K562 (cell line): ENCODE data around the gene RRAS. TPM values are rescaled to one million over a fixed set of nuclear protein-coding genes. Genes with fewer than 3 reads are reported as not detected.

Experiments used
- CHAMP1 ChIP-seq: fragments of 450-650 bp; IDR thresholded peaks from 2 replicates; pipeline ENCODE4 v1.6.1; 2016; ENCODE audit warnings: mild to moderate bottlenecking
- CXXC5 ChIP-seq: fragments of 250-450 bp; sonication (Bioruptor Pico); IDR thresholded peaks from 2 replicates; pipeline ENCODE4 v1.8.0; 2022; ENCODE audit warnings: inconsistent platforms, mild to moderate bottlenecking, moderate library complexity
- NONO ChIP-seq, 2 experiments: fragments of 200-400 bp in 1 of 2; fragments of 450-650 bp in 1 of 2; formaldehyde crosslinking in 1 of 2; IDR thresholded peaks; 2 replicates each; pipeline ENCODE4 v1.6.1; 2017; ENCODE audit warnings: low read depth in 2 of 2, mild to moderate bottlenecking in 2 of 2, moderate library complexity in 2 of 2, low read length in 1 of 2
- RB1 ChIP-seq: fragments of 450-650 bp; IDR thresholded peaks from 2 replicates; pipeline ENCODE4 v1.6.1; 2017; ENCODE audit warnings: low read depth, mild to moderate bottlenecking
- RFX5 ChIP-seq: IDR thresholded peaks from 2 replicates; pipeline ENCODE4 v1.6.1; 2011; ENCODE audit warnings: low read depth, mild to moderate bottlenecking, improper control_type of control experiment, low read length
- STAG1 ChIP-seq: sonication (generic); formaldehyde crosslinking; IDR thresholded peaks from 2 replicates; pipeline ENCODE4 v1.5.0; 2020; ENCODE audit warnings: missing genetic modification reagents, borderline replicate concordance
- TRIM25 ChIP-seq: fragments of 450-650 bp; IDR thresholded peaks from 2 replicates; pipeline ENCODE4 v1.7.0; 2016; ENCODE audit warnings: borderline replicate concordance
- ZBTB11 ChIP-seq, 3 experiments: fragments of 200-800 bp in 1 of 3; fragments of 250-450 bp in 1 of 3; fragments of 450-650 bp in 1 of 3; sonication (Bioruptor Pico) in 1 of 3; sonication (Bioruptor generic) in 1 of 3; formaldehyde crosslinking in 1 of 3; IDR thresholded peaks; 2 replicates each; pipeline versions ENCODE4 v1.6.1 to v1.8.0; 2016 to 2022; ENCODE audit warnings: mild to moderate bottlenecking in 2 of 3, missing genetic modification characterization in 2 of 3, missing compliant biosample characterization in 1 of 3, moderate library complexity in 1 of 3
- ZNF274 ChIP-seq: IDR thresholded peaks from 2 replicates; pipeline ENCODE4 v1.6.1; 2011; ENCODE audit warnings: low read depth, mild to moderate bottlenecking, low read length, moderate library complexity, borderline replicate concordance
- polyA plus RNA-seq, 8 experiments: library from polyadenylated mRNA; depleted of rRNA in 4 of 8; stranded (reverse) in 5 of 8; unstranded in 3 of 8; fragments of >200 nt; fragmentation: Nextera tagmentation in 2 of 8; fragmentation: Illumina TruSeq in 1 of 8; extraction: Ambion mirVana in 2 of 8; extraction: Trizol in 1 of 8; gene quantifications; 2 replicates each; pipeline versions ENCODE4 v1.2.1 to v1.2.3, GENCODE V29; 2011 to 2014; ENCODE audit warnings: inconsistent platforms in 1 of 8, missing spikeins in 1 of 8
- total RNA-seq, 7 experiments: library from RNA; depleted of rRNA in 6 of 7; stranded (reverse); fragments of >200 nt in 6 of 7; fragmentation: Illumina TruSeq in 2 of 7; extraction: Trizol in 2 of 7; gene quantifications; 2 replicates each; pipeline versions ENCODE4 v1.2.1 to v1.2.3, GENCODE V29; 2011 to 2021; ENCODE audit warnings: low replicate concordance in 1 of 7

Gene RRAS
- total and polyA plus RNA-seq, 9 of the 15 experiments (the other 6 are each of a cell fraction or from before 2014, with no cell fraction given), result 0.70 to 17.3 (median 8.2) TPM

GRCh38 chr19:49672131-49672919 is 32.4 kb upstream of the RRAS start (continued):
- 0 out of 4 replicates have a peak, but pooled peaks of 1 of the 2 experiments have one; percentile 11 for TF ChIP-seq NONO (IDR thresholded peaks at IDR 0.05; ENCODE audit: low read depth in 2 of 2, low read length in 1 of 2)
- no peak for TF ChIP-seq RFX5
- TF ChIP-seq ZNF274, result no peak
- TF ChIP-seq CXXC5 (CRISPR knock-in tag), result peak; percentile 41; the same call in 1 of the 2 replicates
- peak; percentile 65 for TF ChIP-seq RB1
- TF ChIP-seq TRIM25, result no peak
- no peak for TF ChIP-seq ZBTB11 (CRISPR knock-in tag; IDR thresholded peaks at IDR 0.05)
- TF ChIP-seq STAG1 (CRISPR knock-in tag), result peak; percentile 24; the same call in 1 of the 2 replicates
- TF ChIP-seq CHAMP1, result no peak
